ENCODE results near the gene CADPS.

The CADPS gene

DNA sequence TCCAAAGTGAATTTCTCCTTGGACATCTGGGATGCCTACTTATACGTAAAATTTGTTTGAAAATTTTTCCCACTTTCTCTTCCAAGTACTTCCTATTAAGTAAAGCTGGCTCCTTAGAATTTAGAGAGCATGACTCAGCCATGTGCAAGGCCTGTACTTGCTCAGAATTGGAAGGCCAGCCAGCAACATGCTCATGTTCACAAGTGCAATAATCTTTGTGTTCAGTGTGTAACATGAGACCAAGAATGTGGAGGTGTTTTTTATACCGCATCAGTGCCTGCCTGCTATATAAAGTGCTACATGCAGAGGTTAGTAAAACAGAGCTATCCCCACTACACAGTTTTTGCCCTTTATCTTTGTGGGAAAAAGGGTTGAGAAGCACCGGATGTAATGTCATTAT, 349.9 kb downstream of the CADPS start:
- Mint-ChIP-seq H3K27ac (no peak overlapping the region), H3K4me1 (ENCODE audit: low read depth) (no peaks in the 10 kb centered on the region), H3K27me3 (no peaks in the 10 kb centered on the region), H3K9me3 (no peaks in the 10 kb centered on the region), H3K36me3 (ENCODE audit: low read depth) (no peaks in the 10 kb centered on the region), H3K4me3 (no peak overlapping the region)
- intact Hi-C loops (cut with micrococcal nuclease) = no loop called here

- Mint-ChIP-seq H3K9me3 (no peaks in the 10 kb centered on the region), H3K4me3 (no peak overlapping the region), H3K27ac (no peak overlapping the region), H3K36me3 (ENCODE audit: low read depth) (no peaks in the 10 kb centered on the region), H3K27me3 (no peaks in the 10 kb centered on the region), H3K4me1 (ENCODE audit: low read depth) (no peaks in the 10 kb centered on the region)
- intact Hi-C loops (cut with micrococcal nuclease) = no loop called here
Measured at GRCh38 chr3:62523672-62524071, 351.5 kb downstream of the CADPS start.

GRCh38 chr3:62521464-62522105, 353.6 kb downstream of the CADPS start:
- Mint-ChIP-seq H3K27ac (no peak overlapping the region), H3K4me3 (no peak overlapping the region), H3K9me3 (no peaks in the 10 kb centered on the region), H3K4me1 (ENCODE audit: low read depth) (no peaks in the 10 kb centered on the region), H3K36me3 (ENCODE audit: low read depth) (no peaks in the 10 kb centered on the region), H3K27me3 (no peaks in the 10 kb centered on the region)
- intact Hi-C loops (cut with micrococcal nuclease) = no loop called here

DNA sequence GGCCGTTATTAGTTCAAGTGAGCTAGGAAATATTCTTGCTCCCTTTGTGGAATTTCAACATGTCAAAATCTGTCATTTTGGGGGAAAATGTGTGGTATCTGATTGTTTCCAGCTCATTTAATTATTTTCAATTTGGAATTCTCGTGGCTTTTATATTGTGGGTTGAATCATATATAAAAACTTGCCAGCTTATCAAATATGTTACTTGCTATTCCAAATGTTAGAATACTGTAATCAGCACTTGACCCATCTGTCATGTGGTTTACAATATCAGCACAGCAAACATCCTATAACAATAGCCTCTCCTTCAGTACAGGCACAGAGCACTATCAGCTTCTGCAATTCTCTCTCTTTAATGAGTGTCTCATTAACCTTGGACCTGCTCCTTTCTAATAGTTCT, 371.7 kb downstream of the CADPS start:
- Mint-ChIP-seq H3K27ac (no peak overlapping the region), H3K9me3 (no peaks in the 10 kb centered on the region), H3K36me3 (ENCODE audit: low read depth) (no peaks in the 10 kb centered on the region), H3K4me3 (no peak overlapping the region), H3K4me1 (ENCODE audit: low read depth) (no peaks in the 10 kb centered on the region), H3K27me3 (no peaks in the 10 kb centered on the region)
- intact Hi-C loops (cut with micrococcal nuclease) = no loop called here

DNA sequence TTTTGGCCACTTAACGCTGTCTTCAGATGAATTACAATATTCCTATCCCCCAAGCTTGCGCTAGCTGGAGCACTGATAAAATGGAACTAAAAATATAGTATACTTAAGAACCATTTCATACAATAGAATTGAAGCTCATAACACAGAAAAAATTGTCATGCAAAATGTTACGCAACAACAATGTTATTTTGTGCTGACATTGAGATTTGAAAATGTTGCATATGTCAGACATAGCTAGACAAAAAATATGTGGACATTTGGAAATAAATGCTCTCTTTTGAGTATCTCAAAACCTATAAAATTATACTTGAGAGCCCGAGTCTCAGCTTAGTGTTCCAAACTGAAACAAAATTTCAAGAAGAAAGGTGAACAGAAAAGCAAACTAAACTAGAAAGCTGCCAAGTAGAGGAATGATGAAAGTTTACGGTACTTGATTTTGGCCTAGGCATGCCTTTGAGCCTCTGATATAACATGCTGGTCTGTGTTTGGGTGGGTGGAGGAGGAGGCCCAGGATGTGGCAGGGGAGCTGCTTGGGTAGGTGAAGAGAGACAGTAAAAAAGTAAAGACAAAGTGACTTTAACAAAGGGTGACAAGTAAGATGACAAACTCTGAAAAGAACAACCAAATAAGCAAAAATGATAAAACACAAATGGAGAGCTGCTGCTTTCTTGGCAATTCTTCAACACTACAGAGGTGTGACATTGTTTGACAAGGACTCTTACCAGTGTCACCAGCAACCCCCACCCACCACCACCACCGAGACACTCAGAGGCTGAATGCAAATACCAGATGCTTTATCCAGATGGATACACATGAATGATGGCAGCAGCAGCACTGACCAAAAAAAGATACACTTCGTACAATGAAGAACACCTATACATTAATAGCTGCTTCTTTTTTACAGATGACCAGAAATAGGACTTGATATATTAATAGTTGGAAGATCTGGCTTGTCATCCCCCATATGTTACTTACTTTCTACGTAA, 372.6 kb downstream of the CADPS start:
- Mint-ChIP-seq H3K27ac (no peak overlapping the region), H3K9me3 (no peaks in the 10 kb centered on the region), H3K4me1 (ENCODE audit: low read depth) (no peaks in the 10 kb centered on the region), H3K36me3 (ENCODE audit: low read depth) (no peaks in the 10 kb centered on the region), H3K4me3 (no peak overlapping the region), H3K27me3 (no peaks in the 10 kb centered on the region)
- intact Hi-C loops (cut with micrococcal nuclease) = no loop called here

- no peaks in the 10 kb centered on the region for H3K9me3 Mint-ChIP-seq
Measured at GRCh38 chr3:62501289-62501668, 373.9 kb downstream of the CADPS start.

DNA sequence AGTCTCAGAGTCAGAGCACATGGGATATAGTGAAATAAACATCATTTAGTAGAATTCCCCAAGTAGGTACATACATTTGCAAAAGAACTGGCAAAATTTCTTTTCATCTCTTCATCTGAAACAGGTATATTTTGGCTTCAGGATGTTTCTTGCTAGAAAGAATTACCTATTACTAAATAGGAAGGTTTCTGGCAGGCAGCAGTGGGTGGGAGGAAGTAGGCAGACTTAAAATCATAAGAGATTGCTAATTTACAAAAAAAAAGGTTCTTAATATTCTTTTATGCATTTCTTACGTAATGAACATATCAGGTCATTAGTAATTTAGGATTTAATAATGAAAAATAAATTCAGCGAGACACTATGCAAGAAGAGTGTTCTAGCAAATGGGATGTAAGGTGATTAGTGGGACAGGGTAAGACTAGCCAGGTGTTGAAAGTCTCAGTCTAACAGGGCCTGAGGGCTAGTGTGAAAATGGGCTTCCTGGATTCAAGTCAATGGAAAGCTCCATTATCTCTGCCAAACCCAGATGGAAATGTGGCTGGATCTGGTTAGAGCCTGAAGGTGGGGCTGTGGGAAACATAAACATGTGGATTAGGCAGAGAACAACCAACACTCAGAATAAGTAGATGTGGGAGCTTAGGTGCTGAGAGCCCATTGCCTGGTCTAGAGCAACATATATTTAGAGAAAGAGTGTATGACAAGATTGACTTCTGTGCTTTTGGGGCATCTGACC, 374.5 kb downstream of the CADPS start:
- no peak overlapping the region for H3K27ac Mint-ChIP-seq
- H3K9me3 Mint-ChIP-seq = no peaks in the 10 kb centered on the region
- no peaks in the 10 kb centered on the region for H3K36me3 Mint-ChIP-seq (ENCODE audit: low read depth)
- no peaks in the 10 kb centered on the region for H3K27me3 Mint-ChIP-seq
- no peaks in the 10 kb centered on the region for H3K4me1 Mint-ChIP-seq (ENCODE audit: low read depth)
- intact Hi-C loops (cut with micrococcal nuclease) = no loop called here
- H3K4me3 Mint-ChIP-seq = no peak overlapping the region

More at GRCh38 chr3:62501289-62501668, 373.9 kb downstream of the CADPS start:
- no peaks in the 10 kb centered on the region for H3K4me1 Mint-ChIP-seq (ENCODE audit: low read depth)
- no peak overlapping the region for H3K27ac Mint-ChIP-seq
- intact Hi-C loops (cut with micrococcal nuclease) = no loop called here
- H3K36me3 Mint-ChIP-seq (ENCODE audit: low read depth) = no peaks in the 10 kb centered on the region
- H3K27me3 Mint-ChIP-seq = no peaks in the 10 kb centered on the region
- H3K4me3 Mint-ChIP-seq = no peak overlapping the region

DNA sequence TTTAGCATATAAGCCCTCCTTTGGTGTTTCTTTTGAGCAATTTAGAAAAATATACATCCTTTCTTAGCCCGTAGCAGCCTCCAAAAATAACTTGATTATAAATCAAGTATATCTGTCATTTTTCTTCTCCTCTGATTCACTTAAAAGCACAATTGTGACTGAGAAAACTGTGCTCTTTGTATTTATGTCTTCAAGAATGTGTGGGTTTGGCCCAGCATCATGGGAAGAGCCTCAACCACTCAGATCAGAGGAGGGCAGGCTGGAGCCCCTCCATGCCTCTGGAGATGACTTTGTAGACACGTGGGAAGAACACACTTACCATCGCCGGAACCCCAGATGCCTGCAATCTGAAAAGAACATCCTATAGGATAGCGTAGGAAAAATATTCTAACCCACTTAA, 378.1 kb downstream of the CADPS start:
- Mint-ChIP-seq H3K4me3 (no peak overlapping the region), H3K9me3 (no peaks in the 10 kb centered on the region), H3K27me3 (no peaks in the 10 kb centered on the region), H3K27ac (no peak overlapping the region), H3K36me3 (ENCODE audit: low read depth) (no peaks in the 10 kb centered on the region), H3K4me1 (ENCODE audit: low read depth) (no peaks in the 10 kb centered on the region)
- intact Hi-C loops (cut with micrococcal nuclease) = no loop called here

DNA sequence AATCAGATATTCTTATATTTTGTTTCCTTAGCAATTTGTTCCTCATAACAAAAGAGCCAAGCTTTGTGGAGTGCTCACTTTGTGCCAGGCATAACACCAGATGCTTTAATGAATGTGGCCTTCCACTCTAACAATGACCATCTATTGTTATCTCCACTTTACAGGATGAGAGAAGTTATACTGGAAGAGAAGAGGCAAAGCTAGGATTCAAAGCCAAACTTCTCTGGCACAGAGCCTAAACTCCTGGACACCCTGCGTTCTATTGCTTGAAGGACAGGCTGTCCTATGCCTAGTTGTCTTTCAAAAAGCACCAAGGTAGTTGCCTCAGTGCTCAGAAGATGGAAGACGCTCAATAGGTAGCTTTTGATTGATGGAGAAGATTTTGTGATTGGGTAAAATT, 378.7 kb downstream of the CADPS start:
- no peaks in the 10 kb centered on the region for H3K9me3 Mint-ChIP-seq
- H3K4me3 Mint-ChIP-seq = no peak overlapping the region
- no peaks in the 10 kb centered on the region for H3K4me1 Mint-ChIP-seq (ENCODE audit: low read depth)
- no peak overlapping the region for H3K27ac Mint-ChIP-seq
- no peaks in the 10 kb centered on the region for H3K27me3 Mint-ChIP-seq
- intact Hi-C loops (cut with micrococcal nuclease) = no loop called here
- no peaks in the 10 kb centered on the region for H3K36me3 Mint-ChIP-seq (ENCODE audit: low read depth)

GRCh38 chr3:62493109-62493801, 382.0 kb downstream of the CADPS start:
- no peaks in the 10 kb centered on the region for H3K27me3 Mint-ChIP-seq
- intact Hi-C loops (cut with micrococcal nuclease) = no loop called here
- H3K36me3 Mint-ChIP-seq (ENCODE audit: low read depth) = no peaks in the 10 kb centered on the region
- no peak overlapping the region for H3K4me3 Mint-ChIP-seq
- no peaks in the 10 kb centered on the region for H3K9me3 Mint-ChIP-seq
- no peak overlapping the region for H3K27ac Mint-ChIP-seq
- no peaks in the 10 kb centered on the region for H3K4me1 Mint-ChIP-seq (ENCODE audit: low read depth)

DNA sequence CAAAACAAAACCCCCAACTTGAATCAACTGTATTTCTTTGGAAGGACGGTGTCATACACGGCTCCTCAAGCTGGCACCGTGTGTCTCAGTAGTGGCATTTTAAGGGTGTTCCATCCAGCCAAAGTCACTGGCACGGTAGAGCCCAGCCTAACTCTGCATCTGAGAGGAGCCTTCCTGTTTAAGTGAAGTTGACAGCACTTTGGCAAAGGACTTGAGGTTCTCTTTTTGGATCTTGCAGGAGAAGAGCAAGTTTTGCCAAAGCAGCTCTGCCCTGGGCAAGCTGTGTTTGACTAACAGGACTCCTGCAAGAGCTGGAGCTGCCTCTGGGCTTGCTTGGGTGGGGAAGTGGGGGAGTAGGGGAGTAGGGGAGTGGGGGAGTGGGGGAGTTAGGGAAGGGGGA, 392.3 kb downstream of the CADPS start:
- no peaks in the 10 kb centered on the region for H3K27me3 Mint-ChIP-seq
- intact Hi-C loops (cut with micrococcal nuclease) = no loop called here
- no peak overlapping the region for H3K27ac Mint-ChIP-seq
- no peaks in the 10 kb centered on the region for H3K4me1 Mint-ChIP-seq (ENCODE audit: low read depth)
- no peak overlapping the region for H3K4me3 Mint-ChIP-seq
- no peaks in the 10 kb centered on the region for H3K9me3 Mint-ChIP-seq
- H3K36me3 Mint-ChIP-seq (ENCODE audit: low read depth) = no peaks in the 10 kb centered on the region

DNA sequence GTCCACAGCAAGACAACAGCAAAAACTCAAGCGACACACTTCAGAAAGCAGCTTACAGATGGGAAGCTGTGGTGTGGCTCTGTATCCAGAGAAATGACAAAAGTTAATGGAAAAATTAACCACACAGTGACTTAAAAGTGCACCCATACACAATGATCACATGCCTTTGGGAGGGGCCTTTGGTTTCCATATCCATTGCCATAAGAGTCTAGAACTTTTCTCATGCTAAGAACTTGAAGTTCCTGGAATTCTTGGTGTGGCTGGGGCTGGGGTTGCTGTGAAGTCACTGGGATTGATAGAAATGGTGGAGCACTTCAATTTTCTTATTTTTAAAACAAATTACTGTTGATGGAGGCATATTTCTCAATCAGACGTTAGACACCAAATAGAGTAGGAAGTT, 393.3 kb downstream of the CADPS start:
- Mint-ChIP-seq H3K4me1 (ENCODE audit: low read depth) (no peaks in the 10 kb centered on the region), H3K27ac (no peak overlapping the region), H3K36me3 (ENCODE audit: low read depth) (no peaks in the 10 kb centered on the region), H3K4me3 (no peak overlapping the region), H3K9me3 (no peaks in the 10 kb centered on the region), H3K27me3 (no peaks in the 10 kb centered on the region)
- intact Hi-C loops (cut with micrococcal nuclease) = no loop called here

- Mint-ChIP-seq H3K9me3 (no peaks in the 10 kb centered on the region), H3K27ac (no peak overlapping the region), H3K4me3 (no peak overlapping the region), H3K27me3 (no peaks in the 10 kb centered on the region), H3K4me1 (ENCODE audit: low read depth) (no peaks in the 10 kb centered on the region), H3K36me3 (ENCODE audit: low read depth) (no peaks in the 10 kb centered on the region)
- intact Hi-C loops (cut with micrococcal nuclease) = no loop called here
Measured at GRCh38 chr3:62480056-62480455, 395.2 kb downstream of the CADPS start.

- Mint-ChIP-seq H3K27ac (no peak overlapping the region), H3K4me1 (ENCODE audit: low read depth) (no peaks in the 10 kb centered on the region), H3K9me3 (no peaks in the 10 kb centered on the region), H3K27me3 (no peaks in the 10 kb centered on the region), H3K36me3 (ENCODE audit: low read depth) (no peaks in the 10 kb centered on the region), H3K4me3 (no peak overlapping the region)
- intact Hi-C loops (cut with micrococcal nuclease) = no loop called here
Measured at GRCh38 chr3:62479326-62479725, 395.9 kb downstream of the CADPS start.
